Loucy (cell line): Measurements from ENCODE around the gene CNOT2.

Source experiments
- H2AFZ ChIP-seq: fragments of 200-600 bp; sonication (generic); 2 replicates; pipeline ENCODE4 v1.6.0; 2016; ENCODE audit warnings: antibody characterized with exemption, mild to moderate bottlenecking, low read length, moderate library complexity
- H3F3A ChIP-seq: fragments of 200-600 bp; 2 replicates; pipeline ENCODE4 v1.6.0; 2016; ENCODE audit warnings: antibody characterized with exemption, low read depth, mild to moderate bottlenecking
- H3K27me3 ChIP-seq: fragments of 200-600 bp; sonication (generic); 2 replicates; pipeline ENCODE4 v1.6.1; 2014; ENCODE audit warnings: low read length, mild to moderate bottlenecking; ENCODE audit not compliant: insufficient read depth, poor library complexity, severe bottlenecking
- H3K36me3 ChIP-seq: fragments of 200-600 bp; sonication (generic); 2 replicates; pipeline ENCODE4 v1.6.1; 2016; ENCODE audit warnings: low read length; ENCODE audit not compliant: insufficient read depth
- H3K4me1 ChIP-seq: fragments of 200-600 bp; sonication (generic); 2 replicates; pipeline ENCODE4 v1.5.1; 2014; ENCODE audit warnings: low read length, mild to moderate bottlenecking; ENCODE audit not compliant: insufficient read depth, poor library complexity, severe bottlenecking
- H3K4me2 ChIP-seq: fragments of 200-600 bp; sonication (generic); 2 replicates; pipeline ENCODE4 v1.6.0; 2014; ENCODE audit warnings: antibody characterized with exemption, low read length, low read depth, mild to moderate bottlenecking; ENCODE audit not compliant: poor library complexity, severe bottlenecking
- H3K4me3 ChIP-seq: fragments of 200-600 bp; sonication (generic); 2 replicates; pipeline ENCODE4 v1.5.1; 2014; ENCODE audit warnings: low read length, mild to moderate bottlenecking, mixed read lengths; ENCODE audit not compliant: poor library complexity, severe bottlenecking
- H3K79me2 ChIP-seq: fragments of 200-600 bp; sonication (generic); 2 replicates; pipeline ENCODE4 v1.6.1; 2014; ENCODE audit warnings: low read length; ENCODE audit not compliant: insufficient read depth
- H3K9ac ChIP-seq: fragments of 200-600 bp; sonication (generic); 2 replicates; pipeline ENCODE4 v1.6.0; 2014; ENCODE audit warnings: mild to moderate bottlenecking, low read depth, low read length, moderate library complexity; ENCODE audit not compliant: poor library complexity, severe bottlenecking
- H3K9me2 ChIP-seq: fragments of 200-600 bp; sonication (generic); replicated peaks from 2 replicates; pipeline ENCODE4 v1.6.1; 2016; ENCODE audit warnings: low read depth, low read length, mixed read lengths
- H3K9me3 ChIP-seq: fragments of 200-600 bp; sonication (generic); 2 replicates; pipeline ENCODE4 v1.6.1; 2014; ENCODE audit warnings: mild to moderate bottlenecking, antibody characterized with exemption, low read length, low read depth; ENCODE audit not compliant: insufficient read depth
- H4K20me1 ChIP-seq: fragments of 200-600 bp; sonication (generic); 2 replicates; pipeline ENCODE4 v1.6.0; 2014; ENCODE audit warnings: antibody characterized with exemption, low read length, mild to moderate bottlenecking; ENCODE audit not compliant: insufficient read depth, poor library complexity, severe bottlenecking
- EZH2phosphoT487 ChIP-seq: fragments of 200-600 bp; IDR thresholded peaks from 2 replicates; pipeline ENCODE4 v1.6.1; 2018; ENCODE audit warnings: antibody characterized with exemption, mild to moderate bottlenecking, moderate library complexity, borderline replicate concordance
- TF ChIP-seq, protein P1 (sequence below): fragments of 200-600 bp; sonication (generic); conservative IDR thresholded peaks from 2 replicates; pipeline ENCODE4 v1.5.1; 2014; ENCODE audit warnings: mild to moderate bottlenecking, antibody characterized with exemption, low read length

CNOT2 gene

GRCh38 chr12:70264067-70264867 lies 21.0 kb downstream of the CNOT2 start:
- Histone ChIP-seq H3K4me3 (peak overlapping the region; percentile 58), H4K20me1 (peaks cover 86% of the 10 kb centered on the region), H3K4me2 (peak overlapping the region; percentile 72), H3K4me1 (peaks cover 56% of the 10 kb centered on the region), H3K9ac (peak overlapping the region; percentile 37), H3K9me2 (no peaks in the 10 kb centered on the region), H3K79me2 (peaks cover 99% of the 10 kb centered on the region), H2AFZ (no peak overlapping the region), H3K27me3 (no peaks in the 10 kb centered on the region), H3K9me3 (no peaks in the 10 kb centered on the region), H3F3A (no peaks in the 10 kb centered on the region), H3K36me3 (no peaks in the 10 kb centered on the region)
- no peak for TF ChIP-seq EZH2phosphoT487
- TF ChIP-seq, protein P1, sequence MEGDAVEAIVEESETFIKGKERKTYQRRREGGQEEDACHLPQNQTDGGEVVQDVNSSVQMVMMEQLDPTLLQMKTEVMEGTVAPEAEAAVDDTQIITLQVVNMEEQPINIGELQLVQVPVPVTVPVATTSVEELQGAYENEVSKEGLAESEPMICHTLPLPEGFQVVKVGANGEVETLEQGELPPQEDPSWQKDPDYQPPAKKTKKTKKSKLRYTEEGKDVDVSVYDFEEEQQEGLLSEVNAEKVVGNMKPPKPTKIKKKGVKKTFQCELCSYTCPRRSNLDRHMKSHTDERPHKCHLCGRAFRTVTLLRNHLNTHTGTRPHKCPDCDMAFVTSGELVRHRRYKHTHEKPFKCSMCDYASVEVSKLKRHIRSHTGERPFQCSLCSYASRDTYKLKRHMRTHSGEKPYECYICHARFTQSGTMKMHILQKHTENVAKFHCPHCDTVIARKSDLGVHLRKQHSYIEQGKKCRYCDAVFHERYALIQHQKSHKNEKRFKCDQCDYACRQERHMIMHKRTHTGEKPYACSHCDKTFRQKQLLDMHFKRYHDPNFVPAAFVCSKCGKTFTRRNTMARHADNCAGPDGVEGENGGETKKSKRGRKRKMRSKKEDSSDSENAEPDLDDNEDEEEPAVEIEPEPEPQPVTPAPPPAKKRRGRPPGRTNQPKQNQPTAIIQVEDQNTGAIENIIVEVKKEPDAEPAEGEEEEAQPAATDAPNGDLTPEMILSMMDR: no peak

DNA sequence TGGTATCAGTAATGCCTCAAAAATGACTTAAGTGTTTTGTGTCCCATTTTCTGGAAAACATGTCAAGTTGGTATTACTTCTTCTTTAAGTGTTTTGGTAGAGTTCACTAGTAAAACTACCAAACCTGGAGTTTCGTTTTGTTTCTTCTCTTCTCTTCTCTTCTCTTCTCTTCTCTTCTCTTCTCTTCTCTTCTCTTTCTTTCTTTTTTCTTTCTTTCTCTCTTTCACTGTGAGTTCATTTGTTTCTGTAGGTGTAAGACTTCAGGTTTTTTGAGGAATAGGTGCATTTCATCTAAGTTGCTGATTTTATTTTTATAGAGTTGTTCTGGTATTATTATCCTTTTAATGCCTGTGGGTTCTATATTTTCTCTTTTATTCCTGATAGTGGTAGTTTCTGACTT lies 21.9 kb downstream of the CNOT2 start:
- H3F3A ChIP-seq: no peaks in the 10 kb centered on the region
- H4K20me1 ChIP-seq: peaks cover 86% of the 10 kb centered on the region
- no peaks in the 10 kb centered on the region for H3K9me2 ChIP-seq
- H3K9ac ChIP-seq: no peak overlapping the region
- TF ChIP-seq, protein P1: no peak
- TF ChIP-seq EZH2phosphoT487: no peak
- no peaks in the 10 kb centered on the region for H3K9me3 ChIP-seq
- H3K79me2 ChIP-seq: peaks cover 99% of the 10 kb centered on the region
- no peaks in the 10 kb centered on the region for H3K36me3 ChIP-seq
- H3K4me3 ChIP-seq: no peak overlapping the region
- H2AFZ ChIP-seq: no peak overlapping the region
- peak overlapping the region; percentile 72 for H3K4me2 ChIP-seq
- H3K4me1 ChIP-seq: peaks cover 59% of the 10 kb centered on the region
- no peaks in the 10 kb centered on the region for H3K27me3 ChIP-seq

DNA sequence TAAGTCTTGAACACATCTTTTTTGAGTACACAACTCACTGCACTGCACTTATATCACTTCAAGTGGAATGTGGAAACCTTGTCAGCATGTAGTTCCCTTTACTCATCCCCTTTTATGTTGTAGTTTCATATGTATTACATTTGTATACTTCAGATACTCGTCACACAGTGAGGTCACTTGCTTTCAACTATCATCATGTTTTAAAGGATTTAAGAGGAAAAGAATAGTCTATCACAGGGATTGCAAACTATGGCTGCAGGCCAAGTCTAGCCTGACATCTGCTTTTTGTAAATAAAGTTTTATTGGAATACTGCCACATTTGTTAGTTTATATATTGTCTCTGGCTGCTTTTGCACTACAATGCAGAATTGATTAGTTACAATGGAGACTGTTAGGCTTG lies 24.3 kb downstream of the CNOT2 start:
- no peak overlapping the region for H3K4me3 ChIP-seq
- no peaks in the 10 kb centered on the region for H3K9me2 ChIP-seq
- no peaks in the 10 kb centered on the region for H3K36me3 ChIP-seq
- no peak overlapping the region for H3K4me2 ChIP-seq
- no peaks in the 10 kb centered on the region for H3K27me3 ChIP-seq
- no peak overlapping the region for H3K9ac ChIP-seq
- H3K4me1 ChIP-seq: peaks cover 61% of the 10 kb centered on the region
- H3K9me3 ChIP-seq: no peaks in the 10 kb centered on the region
- H2AFZ ChIP-seq: no peak overlapping the region
- no peak for TF ChIP-seq EZH2phosphoT487
- TF ChIP-seq, protein P1: no peak
- peaks cover 100% of the 10 kb centered on the region for H3K79me2 ChIP-seq
- peaks cover 91% of the 10 kb centered on the region for H4K20me1 ChIP-seq
- no peaks in the 10 kb centered on the region for H3F3A ChIP-seq
